LoVo (cell line): ENCODE data around the gene RECK.
"Not testable (repeated sequence)": the region's sequence is repeated elsewhere in the genome, so short reads cannot be mapped to it uniquely, and the experiment has no call there.

Experiments
- DNase-seq: peaks from one replicate; pipeline ENCODE4 v3.0.0-alpha.2; 2016; ENCODE audit warnings: low spot score

Gene RECK

GRCh38 chr9:36036780-36037548, at the start of gene RECK:
Gene RECK, plus strand, starts transcription at chr9:36036913. Its CDS starts 86 bp downstream, at chr9:36036999.
- DNase-seq: peak; percentile 77

DNA sequence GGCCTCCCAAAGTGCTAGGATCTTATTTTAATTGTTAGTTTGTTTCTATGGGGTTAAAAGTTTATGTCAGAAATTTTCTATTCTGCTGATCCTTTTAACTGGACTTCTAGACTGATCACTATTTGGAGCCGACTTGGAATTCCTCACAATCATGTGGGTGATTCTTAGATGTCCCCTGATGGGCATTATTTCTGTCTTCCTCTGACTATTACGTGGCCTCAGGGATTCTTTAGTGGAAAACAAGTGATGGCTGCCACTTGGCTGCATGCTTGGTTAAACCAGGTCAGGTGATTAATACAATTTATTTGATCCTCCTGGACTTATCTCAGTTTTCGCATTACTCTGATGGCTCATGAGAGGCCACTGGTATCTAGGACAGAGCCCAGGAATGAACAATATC, 46.6 kb upstream of the RECK start:
- no peak for DNase-seq

DNA sequence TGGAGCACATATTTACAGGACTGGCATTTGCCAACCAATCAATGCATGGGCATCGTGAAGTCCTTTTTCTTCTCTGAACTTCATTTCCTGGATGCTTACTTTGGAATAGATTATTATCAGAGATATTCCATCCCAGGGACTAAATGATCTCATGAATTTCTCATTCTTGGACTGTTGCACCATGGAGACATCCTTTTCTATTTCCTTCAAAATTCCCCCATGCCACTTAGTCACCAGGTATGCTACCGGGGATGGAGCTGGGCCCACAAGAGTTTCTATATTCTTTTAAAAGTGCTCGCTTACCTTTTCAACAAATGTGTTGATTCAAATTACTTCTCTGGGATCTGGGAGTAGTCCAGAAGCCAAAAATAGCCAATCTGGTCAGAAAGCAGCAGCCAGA, 43.6 kb upstream of the RECK start:
- not testable (repeated sequence) for DNase-seq

DNA sequence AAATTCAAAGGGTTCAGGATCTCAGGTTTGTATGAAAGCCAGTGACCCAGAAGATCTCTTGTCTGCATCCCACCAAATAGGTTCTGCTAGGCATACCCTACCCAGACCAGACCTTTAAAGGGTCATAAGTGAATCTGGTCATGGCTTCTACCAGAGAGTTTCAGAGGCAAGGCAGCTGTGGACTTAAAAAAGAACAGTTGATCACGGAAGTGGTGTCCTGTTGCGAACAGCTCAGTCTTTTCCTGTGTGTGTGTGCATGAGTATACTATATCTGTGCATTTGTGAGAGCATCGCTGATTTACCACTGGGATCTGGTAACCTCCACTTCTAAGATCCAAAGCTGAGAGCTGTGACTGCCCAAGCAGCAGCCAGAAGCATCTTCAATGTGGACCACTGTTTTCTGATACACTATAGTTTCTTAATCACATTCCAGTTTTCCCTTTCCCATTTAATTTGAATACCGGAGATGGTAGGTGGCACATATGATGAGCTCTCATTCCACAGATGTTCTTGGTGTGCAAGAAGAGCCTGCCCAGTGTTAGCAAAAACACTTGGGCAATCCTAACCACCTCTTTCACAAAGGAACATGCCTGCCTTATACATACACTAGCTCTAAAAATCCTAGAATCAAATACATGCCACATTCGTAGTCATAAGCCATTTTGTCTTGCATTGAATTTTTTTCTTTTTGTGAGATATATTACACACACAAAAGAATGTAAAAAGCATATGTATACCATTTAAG, 42.6 kb upstream of the RECK start:
- DNase-seq: no peak

GRCh38 chr9:35994959-35995358, 41.8 kb upstream of the RECK start:
- DNase-seq: no peak

- no peak for DNase-seq
Observed at GRCh38 chr9:35996358-35996970, 40.2 kb upstream of the RECK start.

GRCh38 chr9:35997016-35997415, 39.7 kb upstream of the RECK start:
- not testable (repeated sequence) for DNase-seq

- DNase-seq: no peak
Observed at GRCh38 chr9:35998333-35998732, 38.4 kb upstream of the RECK start.

- no peak for DNase-seq
Observed at GRCh38 chr9:36005891-36006290, 30.8 kb upstream of the RECK start.

DNA sequence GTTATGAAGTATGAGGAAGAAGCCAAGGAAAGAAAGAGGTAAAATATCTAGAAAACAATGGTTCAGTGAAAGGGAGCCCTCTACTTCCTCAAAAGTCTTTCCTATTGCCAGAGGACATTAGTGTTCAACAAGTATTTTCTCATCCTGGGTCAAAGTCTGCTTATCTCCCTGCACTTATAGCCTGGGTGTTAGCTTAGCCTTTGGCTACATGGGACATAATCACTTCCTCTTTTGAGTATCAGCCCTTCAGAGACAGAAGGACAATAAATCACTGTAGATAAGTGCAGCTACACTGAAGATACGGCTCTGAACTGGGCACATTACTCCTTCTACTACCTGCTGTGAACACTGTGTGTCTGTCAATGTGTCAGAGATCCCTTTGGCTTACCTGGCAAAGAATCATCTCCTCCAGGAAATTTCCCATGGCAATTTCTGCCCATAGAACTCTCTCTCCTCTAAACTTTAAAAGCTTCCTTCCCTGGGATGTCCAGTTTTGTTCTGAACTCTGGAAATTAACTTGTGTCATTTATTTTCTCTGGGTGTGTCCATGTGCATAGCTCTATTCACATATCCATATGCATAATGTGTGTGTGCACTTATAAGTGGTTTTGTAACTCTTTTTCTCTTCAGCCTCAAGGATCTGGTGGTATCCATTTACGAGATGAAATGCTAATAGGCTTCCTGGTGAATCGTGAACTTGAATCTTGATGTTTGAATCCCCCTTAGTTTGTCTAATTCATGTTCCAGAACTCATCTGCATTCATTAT, 30.0 kb upstream of the RECK start:
- peak; percentile 63 for DNase-seq

DNA sequence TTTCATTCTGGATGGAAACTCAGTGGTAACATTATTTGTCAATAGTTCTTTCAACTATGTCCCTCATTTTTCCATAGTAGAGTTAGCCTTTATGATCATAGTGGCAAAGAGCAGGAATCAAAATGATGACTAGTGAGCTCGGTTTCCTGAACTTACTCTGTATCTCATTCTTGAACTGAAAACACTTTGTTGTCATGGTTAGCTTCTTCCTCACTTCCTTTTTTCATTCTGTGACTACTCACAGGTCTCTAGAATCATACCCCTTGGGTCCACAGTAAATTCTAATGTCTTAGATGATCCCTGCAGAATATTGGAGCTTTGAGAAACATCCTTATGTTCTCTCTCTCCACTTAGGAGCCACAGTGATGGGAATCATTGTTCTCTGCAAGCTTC, 29.4 kb upstream of the RECK start:
- no peak for DNase-seq

DNA sequence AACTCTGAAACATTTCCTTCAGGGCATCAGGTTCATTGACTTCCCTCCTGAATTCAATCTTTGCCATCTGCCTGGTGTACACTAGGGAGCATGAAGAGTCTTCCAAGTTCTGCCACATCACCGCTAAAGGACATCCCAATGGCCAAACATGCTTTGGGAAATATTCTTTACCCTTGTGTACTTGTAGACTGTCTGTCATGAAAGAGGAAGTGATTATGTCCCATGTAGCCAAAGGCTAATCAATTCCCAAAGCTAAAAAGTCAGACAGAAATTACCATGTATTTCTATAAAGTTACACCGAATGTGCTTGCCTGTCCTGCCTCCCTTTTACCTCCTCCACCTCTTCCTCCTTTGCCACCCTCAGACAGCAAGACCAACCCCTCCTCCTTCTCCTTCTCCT, 28.9 kb upstream of the RECK start:
- no peak for DNase-seq

DNA sequence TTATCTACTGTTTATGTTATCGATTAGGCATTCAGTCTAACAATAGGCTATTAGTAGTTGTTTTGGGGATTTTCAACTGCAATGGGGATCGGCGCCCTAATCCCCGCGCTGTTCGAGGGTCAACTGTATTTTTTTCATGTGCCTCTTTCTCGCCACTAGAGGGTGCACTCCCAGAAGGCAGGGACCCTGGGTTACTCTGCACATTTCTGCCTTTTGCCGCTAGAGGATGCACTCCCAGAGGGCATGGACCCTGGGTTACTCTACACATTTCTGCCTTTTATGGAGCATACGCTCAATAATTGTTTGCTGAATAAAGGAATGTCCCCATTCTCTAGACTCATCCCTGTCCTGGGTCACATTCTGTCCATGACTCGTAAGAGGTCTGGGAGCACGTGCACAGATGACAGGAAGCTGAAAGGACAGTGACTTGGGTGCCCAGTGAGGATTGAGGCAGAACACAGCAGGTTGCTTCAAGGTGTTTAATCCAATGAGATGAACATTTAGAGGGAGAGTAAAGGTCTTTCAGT, 27.9 kb upstream of the RECK start:
- DNase-seq: peak; percentile 68

DNA sequence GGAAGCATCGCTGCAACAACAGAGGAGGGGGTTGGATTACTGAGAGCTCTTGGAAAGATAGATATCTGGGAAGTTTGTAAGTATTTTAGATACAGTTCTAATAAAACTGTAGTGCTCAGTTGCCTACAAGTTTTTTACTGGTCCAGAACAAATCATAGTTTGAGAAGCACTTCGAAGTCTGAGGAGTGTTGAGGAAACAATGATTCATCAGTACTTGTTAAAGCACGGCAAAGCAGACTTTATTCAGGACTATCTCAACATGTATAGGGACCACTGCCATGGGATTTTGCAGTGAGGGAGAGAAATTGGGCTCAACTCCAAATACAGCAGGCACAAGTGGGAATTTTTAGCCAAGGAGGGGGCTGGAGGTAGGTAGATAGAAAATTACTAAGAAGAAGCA, 25.3 kb upstream of the RECK start:
- DNase-seq: no peak

GRCh38 chr9:36017278-36017677, 19.4 kb upstream of the RECK start:
- no peak for DNase-seq

- no peak for DNase-seq
Observed at GRCh38 chr9:36018129-36018528, 18.6 kb upstream of the RECK start.

DNA sequence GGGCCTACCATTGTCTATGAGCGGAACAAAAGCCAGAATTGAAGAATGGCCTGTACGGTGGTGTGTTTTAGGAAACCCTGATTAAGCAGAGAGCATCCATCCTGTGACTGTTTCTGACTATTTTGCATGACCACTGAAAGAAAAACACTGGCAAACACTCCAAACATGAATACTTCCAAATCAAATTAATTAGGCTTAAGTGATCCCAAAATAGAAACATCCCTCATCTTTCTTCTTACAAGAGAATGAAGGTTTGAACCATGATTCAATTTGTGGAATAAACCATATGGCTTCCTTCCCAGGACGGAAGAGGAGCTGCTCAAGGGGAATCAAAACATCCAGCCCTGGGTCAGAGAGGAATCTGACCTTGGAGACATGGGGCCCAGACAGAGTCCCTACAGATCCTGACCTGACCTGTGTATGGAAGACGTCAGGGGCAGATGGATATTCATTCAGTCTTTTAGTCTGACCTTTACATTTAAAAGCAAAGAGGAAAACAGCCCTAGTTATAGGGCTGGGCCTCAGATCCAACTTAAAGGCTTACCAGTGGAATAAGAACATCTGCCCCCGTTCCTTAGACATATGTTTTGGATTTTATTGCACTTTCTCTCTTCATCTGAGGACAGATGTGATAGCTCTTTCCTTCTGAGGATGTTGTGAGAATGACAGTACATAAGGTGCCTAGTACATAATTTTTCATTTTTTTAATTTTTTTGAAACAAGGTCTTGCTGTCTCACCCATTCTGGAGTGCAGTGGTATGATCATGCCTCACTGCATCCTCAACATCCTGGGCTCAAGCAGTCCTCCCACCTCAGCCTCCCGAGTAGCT, 17.6 kb upstream of the RECK start:
- no peak for DNase-seq

- DNase-seq: no peak
Observed at GRCh38 chr9:36021968-36022367, 14.7 kb upstream of the RECK start.

GRCh38 chr9:36023260-36024048, 13.3 kb upstream of the RECK start:
- DNase-seq: peak; percentile 71

DNA sequence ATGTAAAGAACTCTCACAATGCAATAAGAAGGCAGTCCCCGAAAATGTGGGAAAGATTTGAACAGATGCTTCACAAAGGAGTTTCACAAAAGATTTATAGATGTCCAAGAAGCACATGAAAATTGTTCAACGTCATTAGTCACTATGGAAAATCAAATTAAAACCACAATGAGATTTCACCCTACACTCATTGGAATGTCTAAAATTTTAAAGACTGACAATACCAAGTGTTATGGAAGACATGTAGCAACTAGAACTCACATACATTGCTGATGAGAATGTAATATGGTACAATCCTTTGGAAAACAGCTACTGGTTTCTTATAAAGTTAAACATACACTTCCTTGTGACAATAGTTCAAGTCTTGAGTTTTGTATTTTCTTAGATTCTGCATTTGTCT, 11.0 kb upstream of the RECK start:
- no peak for DNase-seq
